GM18526 (cell line): Measurements from ENCODE around the gene WNT3A.

Experiments used
- POLR2A ChIP-seq: IDR thresholded peaks from 3 replicates; pipeline ENCODE4 v1.6.1; 2011; ENCODE audit not compliant: insufficient read length; ENCODE audit errors: extremely low read depth

Gene WNT3A

GRCh38 chr1:228006786-228007048, at the start of gene WNT3A:
WNT3A (plus strand) TSS chr1:228006998; CDS start chr1:228007129, 131 bp downstream.
- TF ChIP-seq POLR2A, result no peak

- no peak for TF ChIP-seq POLR2A
Measured at GRCh38 chr1:227958617-227959324, 48.0 kb upstream of the WNT3A start.

GRCh38 chr1:227959325-227959860, 47.4 kb upstream of the WNT3A start:
- TF ChIP-seq POLR2A, result no peak

GRCh38 chr1:227961651-227962466, 44.9 kb upstream of the WNT3A start:
- no peak for TF ChIP-seq POLR2A

- no peak for TF ChIP-seq POLR2A
Measured at GRCh38 chr1:227987181-227987580, 19.6 kb upstream of the WNT3A start.

- TF ChIP-seq POLR2A, result no peak
Measured at GRCh38 chr1:227994632-227995300, 12.0 kb upstream of the WNT3A start.

GRCh38 chr1:227996187-227996950, 10.4 kb upstream of the WNT3A start:
- no peak for TF ChIP-seq POLR2A

- TF ChIP-seq POLR2A, result no peak
Measured at GRCh38 chr1:227998374-227999055, 8.3 kb upstream of the WNT3A start.

- no peak for TF ChIP-seq POLR2A
Measured at GRCh38 chr1:227999056-227999930, 7.5 kb upstream of the WNT3A start.

- no peak for TF ChIP-seq POLR2A
Measured at GRCh38 chr1:228000416-228000815, 6.4 kb upstream of the WNT3A start.

- no peak for TF ChIP-seq POLR2A
Measured at GRCh38 chr1:228000836-228001563, 5.8 kb upstream of the WNT3A start.

GRCh38 chr1:228001738-228002535, 4.9 kb upstream of the WNT3A start:
- no peak for TF ChIP-seq POLR2A
